ENCODE results near the gene OR51A7.
A peak's percentile ranks its signal among the peaks of the same experiment; 100 is the strongest.
"Not testable (repeated sequence)": the region's sequence is repeated elsewhere in the genome, so short reads cannot be mapped to it uniquely, and the experiment has no call there.

The OR51A7 gene

GRCh38 chr11:4903484-4903883, at the start of gene OR51A7:
Gene OR51A7, plus strand, starts transcription at chr11:4903783. Its CDS starts 3,587 bp downstream, at chr11:4907370.
- DNase-seq: no peak

- not testable (repeated sequence) for DNase-seq
Measured at GRCh38 chr11:4854286-4854685, 49.3 kb upstream of the OR51A7 start.

- no peak for DNase-seq
Measured at GRCh38 chr11:4862447-4863236, 40.9 kb upstream of the OR51A7 start.

- no peak for DNase-seq
Measured at GRCh38 chr11:4863876-4864275, 39.7 kb upstream of the OR51A7 start.

GRCh38 chr11:4865855-4866254, 37.7 kb upstream of the OR51A7 start:
- no peak for DNase-seq

- DNase-seq: no peak
Measured at GRCh38 chr11:4881188-4881587, 22.4 kb upstream of the OR51A7 start.

- DNase-seq: peak; percentile 13
Measured at GRCh38 chr11:4881860-4882500, 21.6 kb upstream of the OR51A7 start, which contains the start of gene OR51T1. Gene OR51T1, plus strand, starts transcription at chr11:4881900. Its CDS starts 0 bp downstream, at chr11:4881900.

GRCh38 chr11:4882543-4882942, 21.0 kb upstream of the OR51A7 start:
- DNase-seq: no peak

- DNase-seq: no peak
Measured at GRCh38 chr11:4884361-4884760, 19.2 kb upstream of the OR51A7 start.

GRCh38 chr11:4886186-4886585, 17.4 kb upstream of the OR51A7 start:
- no peak for DNase-seq

GRCh38 chr11:4887591-4887990, 16.0 kb upstream of the OR51A7 start:
- no peak for DNase-seq

- no peak for DNase-seq
Measured at GRCh38 chr11:4890279-4890678, 13.3 kb upstream of the OR51A7 start.

GRCh38 chr11:4891996-4892640, 11.5 kb upstream of the OR51A7 start:
- DNase-seq: no peak

- no peak for DNase-seq
Measured at GRCh38 chr11:4916581-4916980, 13.0 kb downstream of the OR51A7 start.

- no peak for DNase-seq
Measured at GRCh38 chr11:4919250-4919649, 15.7 kb downstream of the OR51A7 start, which contains the start of gene OR51G2. Gene OR51G2, minus strand, starts transcription at chr11:4919350. Its CDS starts 3,687 bp downstream, at chr11:4915663.

- no peak for DNase-seq
Measured at GRCh38 chr11:4921796-4922195, 18.2 kb downstream of the OR51A7 start.

GRCh38 chr11:4922304-4922703, 18.7 kb downstream of the OR51A7 start:
- DNase-seq: no peak

- DNase-seq: no peak
Measured at GRCh38 chr11:4924239-4924638, 20.7 kb downstream of the OR51A7 start, which contains the start of gene OR51G1. Gene OR51G1, minus strand, starts transcription at chr11:4924339. Its CDS starts 0 bp downstream, at chr11:4924339.

- no peak for DNase-seq
Measured at GRCh38 chr11:4926608-4927007, 23.0 kb downstream of the OR51A7 start.

GRCh38 chr11:4932751-4933150, 29.2 kb downstream of the OR51A7 start:
- DNase-seq: peak; percentile 62

GRCh38 chr11:4936745-4937144, 33.2 kb downstream of the OR51A7 start:
- no peak for DNase-seq

GRCh38 chr11:4947505-4947904, 43.9 kb downstream of the OR51A7 start, which contains the start of gene OR51A4:
Gene OR51A4, minus strand, starts transcription at chr11:4947605. Its CDS starts 505 bp downstream, at chr11:4947100.
- DNase-seq: no peak

- DNase-seq: not testable (repeated sequence)
Measured at GRCh38 chr11:4955613-4956012, 52.0 kb downstream of the OR51A7 start, which contains the start of gene OR51A2. Gene OR51A2, minus strand, starts transcription at chr11:4955713. Its CDS starts 0 bp downstream, at chr11:4955713.

Data from NCI-H748 treated with DMSO at 0.1 percent for 48 hours (cell line).